Epithelial cell of esophagus (primary cell): Measurements from ENCODE around the gene RNF32.
"Not testable (repeated sequence)": the region's sequence is repeated elsewhere in the genome, so short reads cannot be mapped to it uniquely, and the experiment has no call there.

Source experiments
- DNase-seq: peaks from one replicate; pipeline ENCODE4 v3.0.0; 2010; ENCODE audit warnings: low read depth
- H3K4me3 ChIP-seq: 2 replicates; pipeline ENCODE4 v1.5.1; 2011; ENCODE audit warnings: mild to moderate bottlenecking, low read length, control low read depth
- TF ChIP-seq, protein P1 (sequence below): IDR thresholded peaks from 2 replicates; pipeline ENCODE4 v1.5.1; 2011; ENCODE audit warnings: low read depth, mild to moderate bottlenecking, low read length, control low read depth, inconsistent platforms; ENCODE audit not compliant: insufficient read depth; ENCODE audit errors: missing control alignments

Gene RNF32

DNA sequence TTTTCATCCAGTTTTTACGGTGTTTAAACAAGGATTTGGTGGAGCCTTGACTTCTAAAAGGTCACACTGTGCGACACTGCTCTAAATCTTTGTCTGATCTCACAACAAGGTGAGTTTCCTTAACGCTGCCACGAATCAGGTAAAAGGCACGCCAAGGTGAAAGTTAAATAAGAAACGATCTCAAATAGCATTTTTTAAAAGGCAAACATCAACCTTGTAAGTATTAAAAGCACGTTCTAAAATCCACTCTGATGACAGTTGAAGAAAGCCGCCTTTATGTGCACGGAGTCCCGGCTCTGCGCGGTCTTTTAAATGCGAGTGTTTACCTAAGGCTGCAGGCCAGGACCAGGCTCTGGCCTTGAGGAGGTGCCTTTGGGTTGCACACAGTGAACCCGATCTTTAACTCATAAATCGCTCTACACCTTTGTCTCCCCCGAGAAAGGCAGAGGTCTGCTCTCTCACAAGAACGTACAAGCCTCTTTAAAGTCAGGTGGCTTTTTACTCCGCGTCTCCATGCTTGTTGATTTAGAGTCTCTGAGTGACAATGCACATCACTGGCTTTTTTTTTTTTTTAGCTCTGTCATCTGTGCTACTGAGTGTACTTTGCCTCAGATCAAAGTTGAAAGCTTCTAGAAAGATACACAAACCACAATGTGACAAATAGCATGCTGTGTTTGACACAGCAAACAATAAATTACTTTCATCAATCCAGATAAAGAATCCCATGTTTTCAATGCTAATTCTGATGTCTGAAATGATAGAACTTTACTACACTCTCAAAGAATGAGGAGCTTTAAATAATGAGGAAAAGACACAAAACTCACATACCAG is 25.9 kb upstream of the RNF32 start:
- TF ChIP-seq, protein P1, sequence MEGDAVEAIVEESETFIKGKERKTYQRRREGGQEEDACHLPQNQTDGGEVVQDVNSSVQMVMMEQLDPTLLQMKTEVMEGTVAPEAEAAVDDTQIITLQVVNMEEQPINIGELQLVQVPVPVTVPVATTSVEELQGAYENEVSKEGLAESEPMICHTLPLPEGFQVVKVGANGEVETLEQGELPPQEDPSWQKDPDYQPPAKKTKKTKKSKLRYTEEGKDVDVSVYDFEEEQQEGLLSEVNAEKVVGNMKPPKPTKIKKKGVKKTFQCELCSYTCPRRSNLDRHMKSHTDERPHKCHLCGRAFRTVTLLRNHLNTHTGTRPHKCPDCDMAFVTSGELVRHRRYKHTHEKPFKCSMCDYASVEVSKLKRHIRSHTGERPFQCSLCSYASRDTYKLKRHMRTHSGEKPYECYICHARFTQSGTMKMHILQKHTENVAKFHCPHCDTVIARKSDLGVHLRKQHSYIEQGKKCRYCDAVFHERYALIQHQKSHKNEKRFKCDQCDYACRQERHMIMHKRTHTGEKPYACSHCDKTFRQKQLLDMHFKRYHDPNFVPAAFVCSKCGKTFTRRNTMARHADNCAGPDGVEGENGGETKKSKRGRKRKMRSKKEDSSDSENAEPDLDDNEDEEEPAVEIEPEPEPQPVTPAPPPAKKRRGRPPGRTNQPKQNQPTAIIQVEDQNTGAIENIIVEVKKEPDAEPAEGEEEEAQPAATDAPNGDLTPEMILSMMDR, result no peak
- H3K4me3 ChIP-seq, result no peak overlapping the region
- no peak for DNase-seq

DNA sequence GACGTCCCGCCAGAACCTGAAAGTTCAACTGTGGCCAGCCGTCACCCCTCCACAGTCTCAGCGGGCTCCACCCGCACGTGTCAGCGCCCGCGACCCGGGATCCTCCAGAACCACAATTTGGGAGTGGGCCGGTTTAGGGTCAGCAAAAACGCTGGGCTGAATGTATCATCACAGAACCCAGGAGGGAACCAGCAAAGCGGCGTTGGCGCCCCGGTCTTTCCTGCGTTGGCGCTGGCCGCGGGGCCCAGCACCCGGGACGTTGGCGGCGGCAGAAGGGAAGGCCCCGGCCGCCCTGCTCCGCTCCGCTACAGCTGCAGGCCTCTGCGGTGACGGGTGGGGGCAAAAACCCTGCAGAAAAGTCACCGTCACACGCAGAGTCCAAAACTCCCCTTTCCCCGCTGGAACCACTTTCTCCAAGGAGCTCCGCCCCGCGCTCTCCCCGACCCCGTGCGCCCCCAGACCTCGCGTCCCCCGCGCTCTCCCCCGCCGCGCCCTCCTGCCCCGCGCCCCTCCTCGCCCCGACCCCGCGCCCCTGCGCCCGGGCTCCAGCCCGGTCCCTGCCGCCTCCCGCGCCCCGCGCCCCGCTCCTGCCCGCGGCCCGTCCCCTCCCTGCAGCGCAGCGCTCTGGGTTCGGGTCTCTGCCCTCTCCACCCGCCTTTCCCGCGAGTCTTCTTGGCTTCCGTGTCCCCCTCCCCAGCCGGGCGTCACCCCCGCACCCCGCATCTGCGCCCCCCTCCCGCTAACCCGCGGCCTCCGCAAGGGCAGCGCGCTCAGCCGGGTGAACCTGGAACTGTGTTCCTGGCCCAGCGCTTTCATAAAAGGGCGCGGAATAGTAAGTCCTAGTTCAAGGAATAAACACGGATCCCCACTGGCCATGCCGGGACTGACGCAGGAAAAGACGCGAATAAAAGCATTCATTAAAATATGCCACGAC is 24.0 kb upstream of the RNF32 start:
- TF ChIP-seq, protein P1, result no peak
- no peak overlapping the region for H3K4me3 ChIP-seq
- DNase-seq, result no peak

DNA sequence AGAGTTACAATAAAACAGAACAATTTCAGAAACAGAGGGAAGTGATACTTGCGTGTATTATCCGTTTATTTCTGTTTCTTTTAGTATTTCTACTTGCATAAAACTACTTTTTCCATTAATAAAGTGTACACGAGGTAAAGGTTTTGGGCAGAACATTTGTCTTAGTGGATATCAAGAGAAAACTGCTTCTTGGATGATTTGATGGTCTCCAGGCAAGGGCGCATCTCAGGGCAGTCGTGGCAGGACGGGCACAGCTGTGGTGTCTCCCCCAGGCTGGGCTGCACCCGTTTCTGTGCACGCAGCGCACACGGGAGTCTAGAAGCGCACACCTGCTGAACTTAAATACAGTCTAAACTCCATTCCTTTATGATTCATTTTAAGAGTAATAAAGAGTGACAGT is 23.4 kb upstream of the RNF32 start:
- DNase-seq, result no peak
- H3K4me3 ChIP-seq, result no peak overlapping the region
- TF ChIP-seq, protein P1, result no peak

DNA sequence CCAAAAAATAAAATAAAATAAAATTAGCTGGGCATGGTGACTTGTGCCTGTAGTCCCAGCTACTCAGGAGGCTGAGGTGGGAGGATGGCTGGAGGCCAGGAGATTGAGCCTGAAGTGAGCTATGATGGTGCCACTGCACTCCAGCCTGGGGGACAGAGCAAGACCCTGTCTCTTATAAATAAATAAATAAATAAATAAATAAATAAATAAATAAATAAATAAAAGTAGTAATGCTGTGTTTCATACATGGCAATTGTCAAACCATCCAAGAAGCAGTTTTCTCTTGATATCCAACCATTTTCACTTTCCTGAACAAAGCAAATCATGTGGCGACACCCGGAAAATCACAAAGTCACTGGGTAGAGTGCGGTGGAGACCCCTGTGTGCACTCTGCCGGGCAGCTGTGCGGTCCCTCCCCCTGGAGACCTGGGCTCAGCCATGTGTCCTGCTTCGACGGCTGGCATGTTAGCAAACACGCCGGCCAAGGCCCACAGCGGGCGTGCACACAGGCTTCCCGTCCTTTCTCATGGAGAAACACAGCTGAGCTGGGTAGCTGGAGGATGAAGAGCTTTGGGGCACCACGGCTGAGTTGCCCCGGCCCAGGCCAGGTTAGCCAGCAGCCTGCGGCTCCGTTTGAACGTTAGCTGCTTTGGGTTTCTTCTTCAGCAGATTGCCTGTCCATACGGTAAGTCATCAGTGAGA is 22.3 kb upstream of the RNF32 start:
- no peak overlapping the region for H3K4me3 ChIP-seq
- no peak for DNase-seq
- TF ChIP-seq, protein P1, result no peak

DNA sequence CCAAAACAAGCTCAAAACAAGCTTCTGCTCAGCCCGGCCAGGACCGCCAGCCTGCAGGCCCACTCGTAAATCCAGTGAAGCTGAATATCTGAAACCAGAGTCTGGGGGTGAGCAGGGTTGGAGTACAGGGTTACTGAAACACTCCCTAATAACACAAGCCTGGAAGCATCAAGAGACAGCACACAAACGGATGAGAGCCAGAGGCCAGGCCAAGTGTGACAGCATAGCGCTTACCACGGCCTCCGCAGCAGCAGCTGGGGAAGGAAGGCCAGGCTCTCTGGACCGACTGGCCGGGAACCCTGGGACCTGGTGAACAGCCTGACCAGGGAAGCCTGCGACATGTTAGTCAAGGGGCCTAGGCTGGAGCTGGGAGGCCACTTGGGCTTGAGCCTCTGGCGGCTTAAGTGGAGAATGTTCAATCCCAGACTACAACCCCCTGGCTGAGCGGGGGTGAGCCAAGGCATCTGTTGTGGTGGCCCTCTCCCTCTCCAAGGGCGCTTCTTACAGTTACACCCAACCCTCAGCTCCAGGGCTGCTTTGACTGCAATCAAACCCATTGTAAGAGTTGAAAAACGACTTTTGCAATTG is 21.7 kb upstream of the RNF32 start:
- no peak overlapping the region for H3K4me3 ChIP-seq
- TF ChIP-seq, protein P1, result no peak
- DNase-seq, result no peak

DNA sequence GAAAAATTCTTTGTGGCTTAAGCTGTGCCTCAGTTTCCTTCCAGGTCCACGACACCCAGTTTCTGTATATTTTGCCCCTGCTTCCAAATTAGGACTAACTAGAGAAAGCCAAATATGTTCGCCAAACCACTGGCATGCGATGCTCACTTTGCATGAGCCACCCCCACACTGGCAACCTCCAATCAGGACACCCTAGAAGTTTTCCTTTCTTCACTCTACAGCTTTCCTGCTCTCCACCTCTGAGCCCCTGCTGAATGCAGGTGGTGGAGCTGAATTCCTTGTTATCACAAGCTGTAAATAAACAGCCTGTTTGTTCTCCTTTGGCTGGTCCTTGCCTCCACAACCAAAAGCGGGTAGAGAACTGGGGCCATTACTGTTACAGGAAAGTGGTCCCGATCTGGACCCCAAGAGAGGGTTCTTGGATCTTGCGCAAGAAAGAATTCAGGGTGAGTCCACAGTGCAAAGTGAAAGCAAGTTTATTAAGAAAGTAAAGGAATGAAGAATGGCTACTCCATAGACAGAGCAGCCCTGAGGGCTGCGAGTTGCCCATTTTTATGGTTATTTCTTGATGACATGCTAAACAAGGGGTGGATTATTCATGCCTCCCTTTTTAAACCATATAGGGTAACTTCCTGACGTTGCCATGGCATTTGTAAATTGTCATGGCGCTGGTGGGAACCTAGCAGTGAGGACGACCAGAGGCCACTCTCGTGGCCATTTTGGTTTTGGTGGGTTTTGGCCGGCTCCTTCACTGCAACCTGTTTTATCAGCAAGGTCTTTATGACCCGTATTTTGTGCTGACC is 20.9 kb upstream of the RNF32 start:
- DNase-seq, H3K4me3 ChIP-seq: not testable (repeated sequence)
